Stomach (tissue), 9 donors: ENCODE results near the gene CPZ. TPM values are rescaled to one million over a fixed set of nuclear protein-coding genes. Genes with fewer than 3 reads are reported as not detected.

ENCODE experiments used
- DNase-seq, 2 donors: peaks; one replicate each; pipeline versions ENCODE4 v3.0.0 to v3.0.0-alpha.2; 2013 to 2019
- H3K27ac ChIP-seq, 5 donors: fragments of 200-600 bp in 4 of 5; sonication (generic) in 4 of 5; one replicate each; pipeline ENCODE4 v1.5.1; 2013 to 2019; ENCODE audit warnings: mild to moderate bottlenecking in 1 of 5, moderate library complexity in 1 of 5
- H3K27me3 ChIP-seq, 3 donors: fragments of 200-600 bp; sonication (generic); one replicate each; pipeline ENCODE4 v1.5.1; 2017 to 2019; ENCODE audit warnings: mixed run types in 1 of 3
- H3K36me3 ChIP-seq, 4 donors: fragments of 200-600 bp; sonication (generic); 1 replicate in 3 of 4; 2 replicates in 1 of 4; pipeline ENCODE4 v1.5.1; 2016 to 2019
- H3K4me1 ChIP-seq, 4 donors: fragments of 200-600 bp; sonication (generic); one replicate each; pipeline ENCODE4 v1.5.1; 2016 to 2019
- H3K4me3 ChIP-seq, 4 donors: fragments of 200-600 bp; sonication (generic) in 3 of 4; one replicate each; pipeline ENCODE4 v1.5.1; 2016 to 2019; ENCODE audit warnings: mild to moderate bottlenecking in 1 of 4
- H3K9me3 ChIP-seq, 4 donors: fragments of 200-600 bp; sonication (generic); one replicate each; pipeline ENCODE4 v1.5.1; 2016 to 2019
- EP300 ChIP-seq: sonication (generic); formaldehyde crosslinking; IDR thresholded peaks from one replicate; pipeline ENCODE4 v1.6.1; 2017; ENCODE audit warnings: antibody characterized with exemption
- POLR2A ChIP-seq, 4 donors: fragments of 450-650 bp; IDR thresholded peaks; one replicate each; pipeline ENCODE4 v1.6.1; 2016; ENCODE audit warnings: antibody characterized with exemption in 4 of 4, control low read depth in 2 of 4, mild to moderate bottlenecking in 1 of 4, moderate library complexity in 1 of 4
- POLR2AphosphoS5 ChIP-seq, 3 donors: sonication (generic); formaldehyde crosslinking; IDR thresholded peaks; one replicate each; pipeline ENCODE4 v1.6.1; 2016; ENCODE audit warnings: antibody characterized with exemption in 3 of 3
- WGBS, 5 donors: extraction: QIAGEN DNeasy Blood & Tissue Kit in 3 of 5; methylation state at CpG; one replicate each; pipeline versions ENCODE4 v1.1.5 to v1.1.7; 2013 to 2018; 5-methylcytosine and 5-hydroxymethylcytosine counted together
- intact Hi-C: fragments of 100-400 bp; cut with DNase I; formaldehyde crosslinking; loops from one replicate; pipeline ENCODE4 v1.15.1; 2023; ENCODE audit warnings: low total_unique reads
- polyA plus RNA-seq, 3 donors: library from polyadenylated mRNA; stranded (reverse); fragments of 200-250 nt; gene quantifications; one replicate each; pipeline ENCODE4 v1.2.3, GENCODE V29; 2013
- total RNA-seq, 5 donors: library from RNA; depleted of rRNA; stranded (reverse); fragments of >200 nt; gene quantifications; one replicate each; pipeline versions ENCODE4 v1.1.0 to v1.2.3, GENCODE V29; 2014 to 2016
- TF ChIP-seq, protein P1 (sequence below), 7 experiments: fragments of 450-650 bp in 4 of 7; fragments of 200-600 bp in 3 of 7; sonication (generic) in 3 of 7; IDR thresholded peaks; one replicate each; pipeline ENCODE4 v1.5.1; 2016 to 2019; ENCODE audit warnings: antibody characterized with exemption in 7 of 7, control low read depth in 2 of 7, mild to moderate bottlenecking in 1 of 7
- donor health status: healthy with polysubstance abuse.
- donor health status: Bipolar disorder and iron deficiency.
- donor health status: healthy.

CPZ gene
- total and polyA plus RNA-seq, 8 donors = 0.25 to 13.2 (median 3.3) TPM; not detected in 2

DNA sequence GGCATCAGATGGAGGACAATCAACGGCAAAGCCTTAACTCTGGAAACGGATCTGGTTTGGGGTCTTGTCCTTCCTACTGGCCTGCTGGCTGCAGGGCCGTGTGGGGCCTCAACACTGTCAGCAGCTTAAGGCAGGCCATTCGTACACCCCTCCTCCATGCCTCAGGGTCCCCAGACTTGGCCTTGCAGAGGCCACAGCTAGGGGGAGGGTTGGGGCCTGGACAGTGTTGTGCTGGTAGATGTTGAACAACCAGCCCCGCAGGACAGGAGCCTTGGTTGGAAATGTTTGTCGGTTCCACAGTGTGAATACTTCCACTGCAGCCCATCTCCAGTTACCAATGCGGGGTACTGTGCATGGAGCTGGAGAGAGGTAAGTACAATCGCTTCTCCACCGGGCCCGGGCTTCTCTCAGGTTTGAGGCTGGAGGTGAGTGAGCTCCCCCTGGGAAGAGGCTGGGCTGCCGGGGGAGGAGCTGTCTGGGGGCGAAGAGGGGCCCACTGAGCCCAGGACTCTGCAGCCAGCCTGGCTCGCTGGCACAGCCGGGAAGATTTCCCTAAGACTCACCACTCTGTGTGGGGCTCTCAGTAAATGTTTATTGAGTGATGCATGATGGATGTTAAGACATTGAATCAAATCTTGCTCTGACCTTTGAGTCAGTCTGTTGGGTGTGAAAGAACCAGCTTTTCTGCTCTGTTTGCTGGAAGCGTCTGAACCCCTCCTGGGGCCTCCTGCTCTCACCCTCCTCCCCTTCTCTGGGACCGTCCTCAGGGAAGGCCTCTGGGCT is 32.1 kb upstream of the CPZ start:
- WGBS, 5 donors = 43 to 73% (median 58%) methylated on average over 14 to 16 of the region's 16 CpGs
- H3K27ac ChIP-seq = no peak overlapping the region
- no peaks in the 10 kb centered on the region for H3K4me1 ChIP-seq
- no peaks in the 10 kb centered on the region for H3K9me3 ChIP-seq
- no peak for TF ChIP-seq POLR2AphosphoS5 (IDR thresholded peaks at IDR 0.05)
- no peak for TF ChIP-seq EP300
- TF ChIP-seq, protein P1, sequence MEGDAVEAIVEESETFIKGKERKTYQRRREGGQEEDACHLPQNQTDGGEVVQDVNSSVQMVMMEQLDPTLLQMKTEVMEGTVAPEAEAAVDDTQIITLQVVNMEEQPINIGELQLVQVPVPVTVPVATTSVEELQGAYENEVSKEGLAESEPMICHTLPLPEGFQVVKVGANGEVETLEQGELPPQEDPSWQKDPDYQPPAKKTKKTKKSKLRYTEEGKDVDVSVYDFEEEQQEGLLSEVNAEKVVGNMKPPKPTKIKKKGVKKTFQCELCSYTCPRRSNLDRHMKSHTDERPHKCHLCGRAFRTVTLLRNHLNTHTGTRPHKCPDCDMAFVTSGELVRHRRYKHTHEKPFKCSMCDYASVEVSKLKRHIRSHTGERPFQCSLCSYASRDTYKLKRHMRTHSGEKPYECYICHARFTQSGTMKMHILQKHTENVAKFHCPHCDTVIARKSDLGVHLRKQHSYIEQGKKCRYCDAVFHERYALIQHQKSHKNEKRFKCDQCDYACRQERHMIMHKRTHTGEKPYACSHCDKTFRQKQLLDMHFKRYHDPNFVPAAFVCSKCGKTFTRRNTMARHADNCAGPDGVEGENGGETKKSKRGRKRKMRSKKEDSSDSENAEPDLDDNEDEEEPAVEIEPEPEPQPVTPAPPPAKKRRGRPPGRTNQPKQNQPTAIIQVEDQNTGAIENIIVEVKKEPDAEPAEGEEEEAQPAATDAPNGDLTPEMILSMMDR (IDR thresholded peaks at IDR 0.05) = no peak
- no peak for TF ChIP-seq POLR2A (IDR thresholded peaks at IDR 0.05)
- intact Hi-C loops = no loop called here
- no peak overlapping the region for H3K4me3 ChIP-seq
- DNase-seq = peak in 1 of 2 donors; percentile 47
- no peaks in the 10 kb centered on the region for H3K36me3 ChIP-seq
- peaks cover 0 to 27% (median 0%) of the 10 kb centered on the region in 3 donors for H3K27me3 ChIP-seq

GRCh38 chr4:8564595-8564994 is 28.0 kb upstream of the CPZ start:
- WGBS, 5 donors = 33 to 44% (median 42%) methylated on average over 1 of the region's 1 CpG

DNA sequence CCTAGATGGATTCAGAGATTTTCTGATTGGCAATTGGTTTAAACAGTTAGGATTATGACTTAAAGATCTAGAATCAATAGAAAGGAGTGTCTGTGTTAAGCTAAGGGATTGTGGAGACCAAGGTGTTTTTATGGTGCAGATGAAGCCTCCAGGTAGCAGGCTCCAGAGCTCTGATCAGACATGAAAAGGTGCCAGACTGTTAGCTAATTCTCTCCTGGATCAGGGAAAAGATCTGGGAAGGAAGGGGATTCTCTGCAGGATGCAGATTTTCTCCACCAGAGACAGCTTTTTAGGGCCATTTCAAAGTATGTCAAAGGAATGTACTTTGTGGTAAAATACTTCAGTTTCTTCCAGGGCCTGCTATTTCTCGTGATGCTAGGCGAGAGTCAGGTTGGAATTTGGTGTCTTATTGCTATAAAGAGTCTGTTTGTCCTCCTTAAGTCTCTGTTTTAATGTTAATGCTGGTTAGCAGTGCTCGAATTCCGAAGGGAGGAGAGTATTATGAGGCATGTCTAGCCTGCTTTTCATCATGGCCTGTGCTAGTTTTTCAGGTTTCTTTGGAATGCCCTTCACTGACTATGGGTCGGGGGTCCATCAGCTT is 24.4 kb upstream of the CPZ start:
- DNase-seq = no peak
- Histone ChIP-seq H3K4me3 (no peak overlapping the region), H3K27ac (no peak overlapping the region), H3K36me3 (no peaks in the 10 kb centered on the region), H3K27me3 (peaks cover 0 to 12% (median 4%) of the 10 kb centered on the region in 3 donors), H3K9me3 (no peaks in the 10 kb centered on the region), H3K4me1 (no peaks in the 10 kb centered on the region)
- TF ChIP-seq EP300 (no peak), POLR2AphosphoS5 (IDR thresholded peaks at IDR 0.05) (no peak), POLR2A (IDR thresholded peaks at IDR 0.05) (no peak)
- TF ChIP-seq, protein P1 (IDR thresholded peaks at IDR 0.05) = no peak
- 48 to 64% (median 55%) methylated on average over 5 of the region's 5 CpGs for WGBS, 5 donors
- intact Hi-C loops = no loop called here

More at GRCh38 chr4:8564595-8564994, 28.0 kb upstream of the CPZ start:
- intact Hi-C loops = no loop called here
- no peaks in the 10 kb centered on the region for H3K4me1 ChIP-seq
- H3K27ac ChIP-seq = no peak overlapping the region
- peaks cover 0 to 22% (median 4%) of the 10 kb centered on the region in 3 donors for H3K27me3 ChIP-seq
- no peak for DNase-seq
- H3K36me3 ChIP-seq = no peaks in the 10 kb centered on the region
- no peak for TF ChIP-seq POLR2A (IDR thresholded peaks at IDR 0.05)
- no peak for TF ChIP-seq EP300
- TF ChIP-seq, protein P1 (IDR thresholded peaks at IDR 0.05) = no peak
- no peak for TF ChIP-seq POLR2AphosphoS5 (IDR thresholded peaks at IDR 0.05)
- H3K9me3 ChIP-seq = no peaks in the 10 kb centered on the region
- no peak overlapping the region for H3K4me3 ChIP-seq

- 78 to 90% (median 84%) methylated on average over 1 of the region's 1 CpG for WGBS, 5 donors
- no peaks in the 10 kb centered on the region for H3K4me1 ChIP-seq
- H3K27ac ChIP-seq = no peak overlapping the region
- no peak for DNase-seq
- H3K9me3 ChIP-seq = no peaks in the 10 kb centered on the region
- intact Hi-C loops = no loop called here
- no peaks in the 10 kb centered on the region for H3K36me3 ChIP-seq
- TF ChIP-seq, protein P1 (IDR thresholded peaks at IDR 0.05) = no peak
- TF ChIP-seq POLR2AphosphoS5 (IDR thresholded peaks at IDR 0.05) (no peak), POLR2A (IDR thresholded peaks at IDR 0.05) (no peak), EP300 (no peak)
- H3K4me3 ChIP-seq = no peak overlapping the region
- H3K27me3 ChIP-seq = peaks cover 0 to 12% (median 4%) of the 10 kb centered on the region in 3 donors
Observed at GRCh38 chr4:8570201-8570600, 22.4 kb upstream of the CPZ start.
